ELR (cell line): ENCODE measurements around the gene CHM.
"Not testable (repeated sequence)": the region's sequence is repeated elsewhere in the genome, so short reads cannot be mapped to it uniquely, and the experiment has no call there.

ENCODE experiments used
- DNase-seq: peaks from one replicate; pipeline ENCODE4 v3.0.0-alpha.2; 2015; ENCODE audit warnings: low read depth

The CHM gene

DNA sequence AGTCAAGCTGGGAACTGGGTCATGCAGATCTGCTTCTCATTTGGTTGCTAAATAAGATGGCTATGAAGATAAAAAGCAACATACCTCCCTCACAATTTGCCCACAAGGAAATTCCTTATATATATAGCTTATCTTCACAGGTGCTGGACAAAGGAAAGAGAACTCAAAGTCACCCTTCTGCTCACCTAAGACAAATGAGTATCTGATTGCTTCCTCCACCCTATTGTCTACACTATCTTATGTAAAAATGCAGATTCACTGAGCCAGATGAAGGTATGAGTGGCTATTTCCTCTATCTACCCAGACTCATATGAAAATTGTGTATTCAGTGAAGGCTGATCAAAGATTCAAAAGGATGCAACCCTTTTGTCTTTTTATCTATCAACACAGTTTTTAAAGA, 50.8 kb downstream of the CHM start:
- DNase-seq, result no peak

DNA sequence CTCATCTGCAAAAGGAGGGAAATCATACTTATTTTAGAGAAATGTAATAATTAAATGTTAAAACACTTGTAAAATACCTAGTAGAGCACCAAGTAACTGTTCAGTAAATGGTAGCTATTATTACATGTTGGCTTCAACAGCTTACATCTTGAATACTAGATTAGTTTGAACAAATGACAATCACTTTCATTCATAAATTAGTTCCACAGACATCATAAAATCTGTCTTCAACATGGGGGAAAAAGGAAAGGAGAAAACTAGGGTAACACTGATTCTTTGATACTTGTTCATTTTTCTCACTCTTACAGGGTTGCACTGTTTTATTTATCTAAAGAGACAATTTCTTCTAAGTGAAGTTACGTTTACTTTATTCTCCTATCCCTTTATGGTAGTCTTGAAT, 51.7 kb downstream of the CHM start:
- DNase-seq, result no peak

DNA sequence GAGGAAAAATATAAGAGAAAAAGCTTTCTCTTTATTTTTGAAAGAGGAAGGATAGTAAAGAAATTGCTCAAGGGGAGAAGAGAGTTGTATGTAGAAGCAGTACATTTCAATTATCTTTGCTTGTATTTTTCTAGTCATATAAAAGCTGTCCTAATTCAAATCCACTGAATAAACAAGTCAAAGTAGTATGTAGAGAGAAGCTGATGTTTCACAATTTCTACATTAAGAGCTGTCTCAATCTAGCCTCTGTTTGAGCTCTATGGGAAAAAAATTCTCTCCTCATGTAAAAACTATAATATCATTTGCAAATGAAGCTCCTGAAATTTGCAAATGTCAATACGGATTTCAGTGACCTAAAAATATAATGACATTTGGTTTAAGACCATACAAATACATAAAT, 52.6 kb downstream of the CHM start:
- no peak for DNase-seq

DNA sequence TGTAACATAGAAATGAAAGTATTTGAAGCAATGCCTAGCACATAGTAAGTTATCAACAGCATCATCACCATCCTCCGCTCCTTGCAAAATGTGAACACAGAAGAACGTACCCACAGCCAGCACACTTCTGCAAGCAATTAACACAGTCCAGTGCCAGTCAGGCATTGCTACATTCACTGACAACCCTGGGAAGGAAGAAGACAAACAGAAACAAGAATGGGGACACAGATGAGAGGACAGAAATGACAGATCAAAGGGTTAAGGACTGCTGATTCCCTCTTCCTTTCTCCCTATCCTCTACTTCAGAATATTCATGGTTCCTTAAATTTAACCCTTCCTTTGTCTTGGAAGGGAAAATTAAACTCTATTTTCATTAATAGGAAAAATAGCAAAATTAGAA, 53.1 kb downstream of the CHM start:
- no peak for DNase-seq

DNA sequence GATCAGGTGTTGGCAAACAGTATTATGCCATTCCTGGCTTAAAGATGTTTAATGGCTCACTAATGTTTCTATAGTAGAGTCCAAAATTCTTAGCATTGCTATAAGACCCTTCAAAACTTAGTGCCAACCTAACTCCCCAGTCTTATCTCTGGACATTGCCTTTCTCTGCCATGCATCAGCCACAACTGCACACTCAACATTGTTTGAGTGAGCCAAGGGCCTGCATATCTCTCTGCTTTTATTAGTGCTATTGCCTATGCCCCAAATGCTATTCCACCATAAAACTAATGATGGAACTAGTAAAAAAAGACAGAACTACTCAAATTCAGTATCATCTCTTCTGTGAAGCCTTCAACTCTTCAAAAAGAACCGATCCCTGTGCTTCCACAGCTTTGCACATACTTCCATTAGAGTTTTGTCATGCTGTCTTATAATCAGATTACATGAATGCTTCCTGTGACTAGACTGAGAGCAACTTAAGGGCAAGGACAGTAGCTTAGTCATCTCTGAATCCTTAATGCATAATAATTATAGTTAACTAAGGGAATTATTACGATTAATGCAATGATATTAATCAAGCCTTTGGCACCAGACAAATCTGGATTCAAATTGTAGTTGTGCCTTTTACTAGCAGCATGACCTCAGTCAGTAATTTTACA, 53.7 kb downstream of the CHM start:
- DNase-seq, result peak; percentile 57

DNA sequence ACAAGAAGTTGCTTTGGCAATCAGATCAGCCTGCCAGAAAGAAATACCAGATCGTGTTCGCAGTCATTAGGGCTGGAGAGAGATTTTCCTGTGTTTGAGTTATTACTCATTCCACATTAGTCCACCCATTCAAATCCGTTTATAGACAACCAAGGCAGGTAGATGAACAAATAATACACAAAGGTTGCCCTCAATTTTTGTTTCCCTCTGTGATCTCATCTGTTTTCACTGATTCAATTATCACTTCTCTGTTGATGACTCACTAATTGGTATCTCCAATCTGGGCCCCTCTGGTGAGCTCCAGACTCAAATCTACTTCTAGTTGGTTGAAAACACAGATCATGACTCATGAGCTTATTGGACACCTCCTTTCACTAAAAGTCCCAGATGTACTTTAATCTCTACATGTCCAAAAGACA, 54.5 kb downstream of the CHM start:
- peak; percentile 21 for DNase-seq

DNA sequence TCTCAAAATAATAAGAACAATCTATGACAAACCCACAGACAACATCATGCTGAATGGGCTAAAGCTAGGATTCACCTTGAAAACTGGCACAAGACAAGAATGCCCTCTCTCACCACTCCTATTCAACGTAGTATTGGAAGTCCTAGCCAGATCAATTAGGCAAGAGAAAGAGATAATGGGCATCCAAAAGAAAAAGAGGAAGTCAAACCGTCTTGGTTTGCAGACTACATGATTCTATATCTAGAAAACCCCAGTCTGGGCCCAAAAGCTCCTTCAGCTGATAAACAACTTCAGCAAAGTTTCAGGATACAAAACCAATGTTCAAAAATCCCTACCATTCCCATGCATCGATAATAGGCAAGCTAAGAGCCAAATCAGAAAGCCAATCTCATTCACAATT, 59.0 kb downstream of the CHM start:
- DNase-seq, result no peak

DNA sequence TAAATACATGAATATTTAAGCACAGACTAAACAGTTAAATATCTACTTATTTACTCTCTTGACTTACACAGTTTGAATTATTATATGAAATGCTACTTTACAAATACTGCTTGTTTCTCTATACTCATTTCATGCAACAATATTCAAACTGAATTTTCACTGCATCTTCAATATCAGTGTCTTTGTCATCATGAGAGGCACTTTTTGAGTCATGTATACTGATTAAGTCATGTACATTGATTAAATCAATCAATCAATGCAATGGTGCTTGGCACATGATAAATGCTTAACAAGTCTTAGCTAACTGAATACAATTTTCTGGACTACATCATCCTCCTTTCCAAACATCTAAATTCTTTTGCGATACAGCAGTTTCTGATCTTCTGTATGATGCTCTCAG, 67.1 kb downstream of the CHM start:
- no peak for DNase-seq

DNA sequence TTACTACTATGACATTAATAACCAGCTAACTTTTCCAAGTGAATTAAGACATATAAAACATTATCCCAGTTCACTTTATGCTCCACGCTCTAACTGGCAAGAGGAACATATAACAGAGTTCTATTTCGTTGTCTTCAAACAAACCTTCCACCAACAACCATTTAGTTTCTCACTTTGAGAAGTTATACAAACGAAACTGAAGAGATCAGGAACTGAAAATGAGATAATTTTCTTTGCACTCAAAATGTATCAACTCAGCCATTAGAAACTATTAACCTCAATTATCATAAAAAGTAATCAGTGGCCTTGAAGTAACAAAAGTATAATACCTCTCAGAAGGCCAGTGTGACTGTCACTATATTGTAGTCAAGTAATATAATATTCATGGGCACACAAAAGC, 70.1 kb downstream of the CHM start:
- DNase-seq, result no peak

DNA sequence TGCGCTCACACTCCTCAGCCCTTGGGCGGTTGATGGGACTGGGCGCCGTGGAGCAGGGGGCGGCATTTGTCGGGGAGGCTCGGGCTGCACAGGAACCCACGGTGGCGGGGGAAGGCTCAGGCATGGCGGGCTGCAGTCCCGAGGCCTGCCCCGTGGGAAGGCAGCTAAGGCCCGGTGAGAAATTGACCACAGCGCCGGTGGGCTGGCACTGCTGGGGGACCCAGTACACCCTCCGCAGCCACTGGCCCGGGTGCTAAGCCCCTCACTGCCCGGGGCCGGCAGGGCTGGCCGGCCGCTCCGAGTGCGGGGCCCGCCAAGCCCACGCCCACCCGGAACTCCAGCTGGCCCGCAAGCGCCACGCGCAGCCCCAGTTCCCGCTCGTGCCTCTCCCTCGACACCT, 75.0 kb downstream of the CHM start:
- DNase-seq, result not testable (repeated sequence)

DNA sequence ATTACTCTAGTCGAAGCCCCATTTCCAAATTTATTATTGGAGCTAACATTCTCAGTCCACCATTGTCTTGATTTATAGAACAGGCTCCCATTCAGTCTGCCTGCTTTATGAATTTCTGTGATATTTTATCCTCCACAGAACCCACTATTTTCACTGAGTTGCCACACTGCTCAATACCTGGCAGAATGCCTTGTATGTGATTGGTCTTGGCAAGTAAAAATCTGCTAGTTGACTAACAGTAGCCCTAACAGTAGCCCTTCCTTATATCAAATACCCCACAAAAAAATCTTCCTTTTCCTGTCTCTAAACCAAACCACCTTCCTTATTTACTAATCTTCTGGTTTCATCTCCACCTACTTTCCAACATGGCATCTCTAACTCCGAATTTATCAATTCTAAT, 82.6 kb downstream of the CHM start:
- no peak for DNase-seq

DNA sequence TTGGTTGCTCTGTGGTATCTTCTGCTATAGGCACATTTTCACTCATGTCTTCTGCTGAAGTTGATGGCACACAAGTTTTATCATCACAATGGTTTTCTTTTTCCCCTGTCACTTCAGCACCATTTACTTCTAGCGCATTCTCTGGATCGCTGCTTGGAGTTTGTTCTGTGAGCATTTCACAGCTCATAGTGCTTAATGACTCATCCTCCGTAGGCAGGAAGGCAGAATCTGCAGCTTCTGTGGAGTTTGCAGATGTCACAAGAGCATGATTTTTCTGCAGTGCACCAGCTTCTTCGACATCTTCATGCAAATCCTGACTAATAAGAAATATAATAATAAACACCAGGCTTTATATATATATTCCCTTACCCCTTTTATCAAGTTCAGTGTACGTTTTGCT, 83.6 kb downstream of the CHM start:
- DNase-seq, result peak; percentile 75

DNA sequence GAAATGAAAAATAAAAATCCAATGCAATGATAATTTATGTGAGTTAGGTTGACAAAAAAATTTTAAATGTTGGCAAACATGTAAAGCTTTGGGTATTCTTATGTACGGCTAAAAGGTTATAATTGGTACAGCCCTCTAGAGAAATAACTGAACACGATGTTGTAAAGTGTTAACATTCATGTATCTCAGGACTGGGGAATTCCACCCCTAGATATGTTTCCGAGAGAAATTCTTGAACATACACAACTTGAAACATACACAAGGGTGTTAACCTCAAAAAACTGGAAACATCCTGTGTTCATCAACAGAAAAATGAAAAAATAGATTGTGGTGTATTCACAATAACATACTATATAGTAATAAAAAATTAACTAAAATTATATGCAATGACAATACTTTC, 91.8 kb downstream of the CHM start:
- no peak for DNase-seq

DNA sequence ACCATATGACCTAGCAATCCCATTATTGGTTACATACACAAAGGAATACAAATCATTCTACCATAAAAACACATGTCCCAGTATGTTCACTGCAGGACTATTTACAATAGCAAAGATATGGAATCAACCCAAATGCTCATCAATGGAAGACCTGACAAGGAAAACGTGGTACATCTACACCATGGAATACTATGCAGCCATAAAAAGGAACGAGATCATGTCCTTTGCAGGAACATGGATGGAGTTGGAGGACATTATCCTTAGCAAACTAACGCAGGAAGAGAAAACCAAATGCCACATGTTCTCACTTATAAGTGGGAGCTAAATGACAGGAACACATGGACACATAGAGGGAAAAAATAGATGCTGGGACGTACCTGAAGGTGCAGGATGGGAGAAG, 102.6 kb downstream of the CHM start:
- DNase-seq, result not testable (repeated sequence)

DNA sequence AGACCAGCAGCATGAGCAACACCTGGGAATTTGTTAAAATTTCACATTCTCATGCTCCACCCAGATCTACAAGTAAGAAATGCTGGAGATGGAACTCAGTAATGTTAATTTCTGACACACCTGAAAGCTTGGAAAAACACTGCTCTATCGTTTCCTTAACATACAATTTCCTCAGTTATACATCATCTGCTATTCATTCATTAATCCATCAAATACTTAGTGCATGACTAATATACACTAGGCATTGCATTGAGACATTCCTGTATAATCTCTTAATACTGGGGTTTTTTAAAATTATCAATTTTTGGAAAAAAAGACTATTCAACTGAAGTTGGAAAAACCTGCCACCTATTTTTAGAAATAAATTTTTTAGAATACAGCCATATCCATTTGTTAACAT, 106.1 kb downstream of the CHM start:
- peak; percentile 11 for DNase-seq

DNA sequence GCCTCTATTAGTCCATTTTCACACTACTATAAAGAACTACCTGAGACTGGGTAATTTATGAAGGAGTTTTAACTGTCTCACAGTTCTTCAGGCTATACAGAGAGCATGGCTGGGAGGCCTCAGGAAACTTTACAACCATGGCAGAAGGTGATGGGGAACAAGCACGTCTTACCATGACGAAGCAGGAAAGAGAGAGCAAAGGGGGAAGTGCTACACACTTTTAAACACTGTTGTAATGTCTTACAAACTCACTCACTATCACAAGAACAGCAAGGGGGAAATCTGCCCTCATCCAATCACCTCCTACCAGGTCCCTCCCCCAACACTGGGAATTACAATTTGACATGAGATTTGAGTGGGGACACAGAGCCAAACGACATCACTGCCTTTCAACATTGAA, 107.4 kb downstream of the CHM start:
- not testable (repeated sequence) for DNase-seq

DNA sequence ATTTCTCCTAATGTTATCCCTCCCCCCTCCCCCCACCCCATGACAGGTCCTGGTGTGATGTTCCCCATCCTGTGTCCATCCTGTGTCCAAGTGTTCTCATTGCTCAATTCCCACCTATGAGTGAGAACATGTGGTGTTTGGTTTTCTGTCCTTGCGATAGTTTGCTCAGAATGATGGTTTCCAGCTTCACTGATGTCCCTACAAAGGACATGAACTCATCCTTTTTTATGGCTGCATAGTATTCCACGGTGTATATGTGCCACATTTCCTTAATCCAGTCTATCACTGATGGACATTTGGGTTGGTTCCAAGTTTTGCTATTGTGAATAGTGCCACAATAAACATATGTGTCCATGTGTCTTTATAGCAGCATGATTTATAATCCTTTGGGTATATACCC, 113.0 kb downstream of the CHM start:
- not testable (repeated sequence) for DNase-seq

DNA sequence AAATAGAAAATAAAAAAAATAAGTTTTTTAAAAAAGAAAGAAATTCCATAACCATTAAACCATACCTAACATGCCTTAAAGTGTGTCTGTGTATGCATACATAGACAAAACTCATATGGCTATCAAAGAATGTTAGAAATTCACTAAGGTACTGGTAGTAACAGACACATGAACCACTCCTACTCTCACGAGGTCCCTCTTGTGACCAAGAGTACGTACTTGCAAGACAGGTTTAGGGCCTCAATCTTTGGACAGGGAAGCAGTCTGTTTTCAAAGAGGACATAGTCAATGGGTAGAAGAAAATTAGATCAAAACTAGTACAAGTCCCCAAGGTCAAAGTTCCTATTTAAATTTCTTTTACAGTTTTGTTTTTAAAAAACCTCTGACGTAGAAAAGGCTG, 117.3 kb downstream of the CHM start:
- DNase-seq, result no peak

DNA sequence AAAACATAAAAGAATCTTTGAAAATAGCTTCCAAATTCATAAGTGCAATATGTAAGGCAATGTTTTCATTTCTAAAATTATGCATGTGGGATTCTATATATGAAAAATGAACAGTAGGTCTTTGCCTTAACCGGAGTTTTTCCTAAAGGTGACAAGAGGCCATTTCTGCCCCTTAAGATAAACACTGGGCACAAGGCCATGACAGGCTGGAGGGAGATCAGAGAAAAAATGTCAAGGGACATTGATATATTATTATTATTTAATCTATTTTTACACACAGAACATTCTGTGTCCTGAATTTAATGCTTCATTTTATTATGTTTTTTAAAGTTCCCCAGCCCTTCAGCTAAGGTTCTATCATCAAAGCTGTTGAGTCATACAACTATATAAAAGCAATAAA, 118.8 kb downstream of the CHM start:
- no peak for DNase-seq

DNA sequence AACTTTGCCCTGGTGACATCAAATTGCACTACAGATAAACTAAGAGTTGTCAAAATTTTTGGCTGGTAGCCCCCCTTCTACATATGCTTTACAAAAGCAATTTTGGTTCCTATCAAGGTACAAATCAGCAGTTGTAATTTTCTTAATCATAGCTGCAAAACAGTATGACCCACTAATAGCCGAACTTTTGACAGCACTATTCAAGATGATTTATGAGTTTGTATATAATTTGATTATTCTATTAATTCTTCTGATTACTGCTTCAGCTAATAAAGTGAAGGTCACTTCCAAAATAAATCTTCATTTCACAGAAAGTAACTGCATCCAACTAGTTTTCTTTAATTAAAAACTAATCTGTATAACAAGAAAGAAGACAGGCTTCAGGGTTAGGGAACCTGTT, 119.6 kb downstream of the CHM start:
- no peak for DNase-seq

DNA sequence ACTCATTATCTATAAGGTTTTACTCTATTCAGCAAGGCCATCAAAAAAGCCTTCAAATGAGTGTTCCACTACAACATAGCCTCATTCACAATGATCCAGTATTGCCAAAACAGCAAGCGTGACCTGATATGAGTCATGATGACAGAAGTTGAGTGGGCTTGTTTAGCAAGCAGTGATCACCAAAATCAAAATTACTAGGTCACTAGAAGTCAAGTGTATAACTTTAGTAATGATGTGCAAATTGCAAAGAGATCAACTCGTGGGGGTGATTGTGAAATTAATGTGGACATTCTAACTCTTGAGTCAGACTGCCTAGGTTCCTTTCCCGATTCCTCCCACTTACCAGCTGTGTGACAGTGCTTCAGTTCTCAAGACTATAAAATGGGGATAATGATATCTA, 124.5 kb downstream of the CHM start:
- DNase-seq, result peak; percentile 81

DNA sequence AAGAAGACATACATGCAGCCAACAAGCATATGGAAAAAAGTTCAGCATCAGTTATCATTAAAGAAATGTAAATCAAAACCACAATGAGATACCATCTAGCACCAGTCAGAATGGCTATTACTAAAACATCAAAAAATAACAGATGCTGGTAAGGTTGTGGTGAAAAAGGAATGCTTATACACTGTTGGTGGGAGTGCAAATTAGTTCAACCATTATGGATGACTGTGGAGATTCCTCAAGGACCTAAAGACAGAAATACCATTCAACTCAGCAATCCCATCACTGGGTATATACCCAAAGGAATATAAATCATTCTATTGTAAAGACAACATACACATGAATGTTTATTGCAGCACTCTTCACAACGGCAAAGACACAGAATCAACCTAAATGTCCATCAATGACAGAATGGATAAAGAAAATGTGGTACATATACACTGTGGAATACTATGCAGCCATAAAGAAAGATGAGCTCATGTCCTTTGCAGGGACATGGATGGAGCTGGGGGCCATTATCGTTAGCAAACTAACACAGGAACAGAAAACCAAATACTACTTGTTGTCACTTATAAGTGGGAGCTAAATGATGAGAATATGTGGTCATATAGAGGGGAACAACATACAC, 130.6 kb downstream of the CHM start:
- not testable (repeated sequence) for DNase-seq

DNA sequence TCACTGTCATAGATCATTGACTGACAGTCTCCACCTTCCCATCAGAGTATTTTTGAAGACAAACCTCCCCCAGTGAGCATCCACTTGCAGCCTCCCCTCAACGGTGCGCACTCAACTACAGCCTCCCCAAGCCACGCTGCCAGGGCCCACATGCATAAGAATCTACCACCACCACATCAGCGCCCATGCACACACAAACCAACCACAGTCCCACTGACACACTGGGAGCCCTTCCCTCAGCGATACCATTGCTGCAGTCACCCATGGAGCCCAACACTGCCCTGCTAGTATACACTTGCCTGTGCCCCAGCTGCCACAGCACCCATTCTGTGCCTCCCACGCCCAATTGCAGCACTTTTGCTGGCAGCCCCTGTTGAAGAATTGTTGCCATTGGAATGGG, 132.9 kb downstream of the CHM start:
- no peak for DNase-seq

DNA sequence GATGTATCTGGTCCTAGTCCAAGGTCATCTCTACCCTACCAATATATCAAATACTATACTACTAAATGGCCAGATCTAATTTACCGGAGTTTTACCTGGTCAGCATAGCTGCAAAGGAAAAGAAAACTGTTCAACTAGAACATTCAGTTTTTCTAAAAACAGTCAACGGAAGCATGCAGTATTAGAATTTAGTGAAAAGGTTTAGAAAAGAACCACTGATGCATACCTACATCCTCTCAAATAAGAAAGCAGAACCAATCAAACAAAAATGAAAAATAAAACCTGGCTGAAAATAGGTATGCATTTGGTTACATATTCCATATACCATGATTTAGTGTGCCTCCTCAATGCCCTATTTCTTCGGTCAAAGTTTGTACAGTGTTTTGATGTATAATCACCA, 140.0 kb downstream of the CHM start:
- DNase-seq, result no peak
